Measurements from ENCODE around the gene IL20.
"Not testable (repeated sequence)": the region's sequence is repeated elsewhere in the genome, so short reads cannot be mapped to it uniquely, and the experiment has no call there.

Gene IL20

DNA sequence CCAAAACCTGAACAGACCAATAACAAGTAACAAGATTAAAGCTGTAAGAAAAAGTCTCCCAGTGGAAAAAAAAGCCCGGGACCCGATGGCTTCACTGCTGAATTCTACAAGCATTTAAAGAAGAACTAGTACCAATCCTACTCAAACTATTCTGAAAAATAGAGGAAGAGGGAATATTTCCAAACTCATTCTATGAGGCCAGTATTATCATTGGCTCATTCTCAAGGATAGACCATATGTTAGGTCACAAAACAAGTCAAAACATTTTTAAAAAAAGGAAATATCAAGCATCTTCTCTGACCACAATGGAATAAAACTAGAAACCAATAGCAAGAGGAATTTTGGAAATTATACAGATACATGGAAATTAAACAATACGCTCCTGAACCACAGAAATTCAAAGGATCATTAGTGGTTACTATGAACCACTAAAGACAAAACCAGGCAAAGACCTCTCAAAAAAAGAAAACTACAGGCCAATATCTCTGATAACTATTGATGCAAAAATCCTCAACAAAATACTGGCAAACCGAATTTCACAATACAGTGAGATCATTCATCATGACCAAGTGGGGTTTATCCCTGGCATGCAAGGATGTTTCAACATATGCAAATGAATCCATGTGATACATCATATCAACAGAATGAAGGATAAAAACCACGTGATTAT lies 13.9 kb upstream of the IL20 start:
- TF ChIP-seq, protein P1, sequence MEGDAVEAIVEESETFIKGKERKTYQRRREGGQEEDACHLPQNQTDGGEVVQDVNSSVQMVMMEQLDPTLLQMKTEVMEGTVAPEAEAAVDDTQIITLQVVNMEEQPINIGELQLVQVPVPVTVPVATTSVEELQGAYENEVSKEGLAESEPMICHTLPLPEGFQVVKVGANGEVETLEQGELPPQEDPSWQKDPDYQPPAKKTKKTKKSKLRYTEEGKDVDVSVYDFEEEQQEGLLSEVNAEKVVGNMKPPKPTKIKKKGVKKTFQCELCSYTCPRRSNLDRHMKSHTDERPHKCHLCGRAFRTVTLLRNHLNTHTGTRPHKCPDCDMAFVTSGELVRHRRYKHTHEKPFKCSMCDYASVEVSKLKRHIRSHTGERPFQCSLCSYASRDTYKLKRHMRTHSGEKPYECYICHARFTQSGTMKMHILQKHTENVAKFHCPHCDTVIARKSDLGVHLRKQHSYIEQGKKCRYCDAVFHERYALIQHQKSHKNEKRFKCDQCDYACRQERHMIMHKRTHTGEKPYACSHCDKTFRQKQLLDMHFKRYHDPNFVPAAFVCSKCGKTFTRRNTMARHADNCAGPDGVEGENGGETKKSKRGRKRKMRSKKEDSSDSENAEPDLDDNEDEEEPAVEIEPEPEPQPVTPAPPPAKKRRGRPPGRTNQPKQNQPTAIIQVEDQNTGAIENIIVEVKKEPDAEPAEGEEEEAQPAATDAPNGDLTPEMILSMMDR (IDR thresholded peaks at IDR 0.05; ENCODE audit: low read depth, low read length): no peak
- DNase-seq (ENCODE audit: extremely low read depth, low read depth): peak; percentile 53

DNA sequence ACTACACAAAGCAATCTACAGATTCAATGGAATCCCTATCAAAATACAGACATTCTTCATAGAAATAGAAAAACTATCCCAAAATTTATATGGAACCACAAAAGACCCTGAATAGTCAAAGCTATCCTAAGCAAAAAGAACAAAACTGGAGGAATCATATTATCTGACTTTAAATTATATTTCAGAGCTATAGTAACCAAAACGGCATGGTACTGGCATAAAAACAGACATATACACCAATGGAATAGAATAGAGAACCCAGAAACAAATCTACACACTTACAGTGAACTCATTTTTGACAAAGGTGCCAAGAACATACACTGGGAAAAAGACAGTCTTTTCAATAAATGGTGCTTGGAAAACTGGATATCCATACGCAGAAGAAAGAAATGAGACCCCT lies 12.8 kb upstream of the IL20 start:
- DNase-seq (ENCODE audit: extremely low read depth, low read depth): not testable (repeated sequence)

DNA sequence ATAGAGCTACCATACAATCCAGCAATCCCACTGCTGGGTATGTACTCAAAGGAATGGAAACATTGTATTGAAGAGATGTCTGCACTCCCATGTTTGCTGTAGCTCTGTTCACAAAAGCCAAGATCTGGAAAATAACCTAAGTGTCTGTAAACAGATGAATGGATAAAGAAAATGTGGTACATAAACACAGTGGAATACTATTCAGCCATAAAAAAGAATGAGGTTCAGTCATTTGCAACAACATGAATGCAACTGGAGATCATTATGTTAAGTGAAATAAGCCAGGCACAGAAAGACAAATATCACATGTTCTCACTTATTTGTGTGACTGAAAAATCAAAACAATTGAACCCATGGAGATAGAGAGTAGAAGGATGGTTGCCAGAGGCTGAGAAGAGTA lies 11.7 kb upstream of the IL20 start:
- not testable (repeated sequence) for DNase-seq (ENCODE audit: extremely low read depth, low read depth)

DNA sequence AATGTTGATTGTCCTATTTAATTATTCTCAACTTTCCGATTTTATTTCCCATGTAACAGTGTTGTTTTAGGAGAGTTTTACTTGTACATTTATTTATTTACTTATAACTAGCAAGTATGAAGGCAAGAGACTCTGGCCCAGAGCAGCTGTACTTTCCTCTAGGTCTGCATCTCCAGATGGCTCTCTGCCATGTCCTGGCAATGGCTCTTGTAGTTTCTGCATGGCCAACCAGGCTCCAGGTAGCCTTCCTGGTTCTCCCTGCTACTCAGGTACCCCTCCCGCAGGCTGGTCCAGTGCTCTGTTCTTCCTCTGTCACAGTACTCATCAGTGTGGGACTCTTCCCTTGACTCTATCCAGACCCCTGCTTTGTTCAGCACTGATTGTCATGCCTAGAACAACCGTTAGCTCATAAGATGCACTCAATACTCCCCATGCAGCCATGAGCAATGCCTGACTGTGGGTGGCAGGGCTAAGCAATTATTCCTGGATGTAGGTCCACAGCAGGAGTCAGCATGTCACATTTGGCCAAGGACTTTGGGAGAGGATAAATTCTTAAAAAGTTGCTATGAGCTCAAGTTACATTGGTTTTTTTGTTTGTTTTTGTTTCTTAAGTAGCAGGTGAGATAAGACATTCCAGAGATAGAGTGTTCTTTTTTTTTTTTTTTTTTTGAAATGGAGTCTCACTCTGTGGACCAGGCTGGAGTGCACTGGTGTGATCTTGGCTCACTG lies 10.9 kb upstream of the IL20 start:
- TF ChIP-seq, protein P1 (IDR thresholded peaks at IDR 0.05; ENCODE audit: low read depth, low read length): no peak
- DNase-seq (ENCODE audit: extremely low read depth, low read depth): no peak

DNA sequence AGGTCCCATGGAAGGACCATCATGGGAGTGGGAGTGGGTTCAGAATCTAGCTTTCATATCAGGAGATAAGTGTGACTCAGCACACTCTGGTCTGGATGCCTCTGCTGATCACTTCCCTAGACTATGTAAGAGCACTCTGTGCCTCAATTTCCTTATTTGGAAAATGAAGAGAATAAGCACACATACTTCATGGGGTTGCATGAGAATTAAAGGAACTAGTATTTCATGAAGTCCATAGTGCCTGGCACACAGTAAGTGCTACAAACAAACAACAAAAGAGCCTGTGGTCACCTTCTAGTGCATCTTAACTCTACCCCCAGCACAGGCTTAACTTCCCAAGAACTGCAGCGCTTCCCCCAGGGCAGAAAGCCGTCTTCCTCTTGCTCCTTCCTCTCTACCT lies 9.6 kb upstream of the IL20 start:
- no peak for DNase-seq (ENCODE audit: extremely low read depth, low read depth)
- TF ChIP-seq, protein P1 (IDR thresholded peaks at IDR 0.05; ENCODE audit: low read depth, low read length): no peak

DNA sequence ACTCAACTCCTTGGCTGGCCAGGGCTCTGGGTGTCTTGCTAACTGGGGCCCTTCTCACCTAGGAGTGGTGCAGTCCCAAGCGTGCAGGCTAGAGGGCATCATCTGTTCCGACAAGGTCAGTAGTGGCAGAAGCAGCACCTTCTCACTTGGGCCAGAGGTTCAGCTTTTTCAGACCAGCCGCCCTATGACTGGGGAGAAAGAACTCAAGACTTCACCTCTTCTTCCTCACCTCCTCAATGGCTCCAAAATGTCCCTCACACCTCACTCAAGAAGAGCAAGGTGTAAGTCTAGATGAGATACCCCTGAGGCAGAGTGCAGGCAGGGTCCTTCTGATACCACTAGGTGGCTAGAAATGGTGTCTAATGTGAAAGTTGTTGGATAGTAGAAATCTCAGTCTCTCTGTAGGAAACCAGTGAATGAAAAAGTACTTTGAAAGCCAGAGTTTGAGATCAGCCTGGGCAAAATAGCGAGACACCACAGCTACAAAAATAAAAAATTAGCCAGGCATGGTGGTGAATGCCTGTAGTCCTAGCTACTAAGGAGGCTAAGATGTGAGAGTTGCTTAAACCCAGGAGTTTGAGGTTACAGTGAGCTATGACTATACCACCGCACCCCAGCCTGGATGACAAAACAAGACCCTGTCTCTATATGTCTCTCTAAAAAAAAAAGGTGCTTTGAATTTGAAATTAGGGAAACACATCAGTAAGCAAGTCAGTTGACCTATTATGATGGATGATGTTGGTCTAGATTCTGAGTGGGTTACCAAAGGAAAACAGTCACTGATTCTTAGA lies 8.6 kb upstream of the IL20 start:
- TF ChIP-seq, protein P1 (IDR thresholded peaks at IDR 0.05; ENCODE audit: low read depth, low read length): peak; percentile 17
- DNase-seq (ENCODE audit: extremely low read depth, low read depth): no peak

DNA sequence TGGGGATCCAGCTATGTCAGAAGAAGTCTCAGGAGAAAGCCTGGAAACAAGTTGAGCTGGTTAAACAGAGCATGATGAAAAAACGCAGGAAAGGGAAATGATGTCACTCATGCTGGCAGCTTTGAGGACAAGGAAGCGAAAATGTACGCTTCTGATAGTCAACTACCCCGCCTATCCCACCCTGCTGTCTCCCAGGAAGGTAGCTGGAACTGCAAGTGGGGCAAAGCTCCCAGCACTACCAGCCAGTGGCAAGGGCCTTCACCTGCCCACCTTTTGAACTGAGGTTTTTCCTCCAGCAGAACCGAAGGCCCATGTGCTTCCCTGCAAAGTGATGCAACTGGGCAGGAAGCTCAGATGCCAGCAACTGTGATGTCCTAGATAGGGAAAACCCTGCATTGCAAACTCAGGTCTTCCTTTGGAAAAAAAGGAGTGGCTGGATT lies 6.3 kb upstream of the IL20 start:
- TF ChIP-seq, protein P1 (IDR thresholded peaks at IDR 0.05; ENCODE audit: low read depth, low read length): no peak
- DNase-seq (ENCODE audit: extremely low read depth, low read depth): no peak

DNA sequence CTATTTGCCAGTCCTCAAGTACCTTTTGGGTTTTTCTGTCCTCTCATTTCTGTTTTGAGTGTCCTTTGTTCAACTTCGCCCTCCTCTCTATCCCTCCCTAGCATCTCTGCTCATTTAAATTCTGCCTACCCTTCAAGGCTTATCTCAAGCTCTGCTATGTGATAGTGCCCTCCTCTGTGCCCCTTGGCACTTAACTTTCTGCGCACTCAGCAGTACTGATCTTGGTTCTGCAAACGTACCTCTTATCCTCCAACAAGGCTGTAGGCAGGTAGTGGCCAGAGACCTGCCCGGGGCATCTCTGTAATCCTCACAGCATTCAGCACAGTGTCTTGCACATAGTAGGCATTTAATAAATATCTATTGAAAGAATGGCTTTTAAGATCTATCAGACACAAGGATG lies 5.3 kb upstream of the IL20 start:
- no peak for DNase-seq (ENCODE audit: extremely low read depth, low read depth)
- TF ChIP-seq, protein P1 (IDR thresholded peaks at IDR 0.05; ENCODE audit: low read depth, low read length): no peak
